Endothelial cell of umbilical vein (primary cell): ENCODE data around the gene RESP18. TPM values are rescaled to one million over a fixed set of nuclear protein-coding genes. Genes with fewer than 3 reads are reported as not detected.

Experiments
- BruUV-seq: library from RNA; stranded (reverse); fragments of 400-500 nt; replicated peaks from 2 replicates; lab custom pipeline; 2021; lab: Mats Ljungman, UMichigan
- CTCF ChIA-PET: fragments of 300-600, 350-600 bp; sonication (Branson Sonifier 250); formaldehyde crosslinking; loops from one replicate; lab custom pipeline; 2021; ENCODE audit warnings: antibody characterized with exemption, inconsistent platforms; lab: Charles Lee
- POLR2A ChIA-PET: fragments of 300-600, 350-600 bp; sonication (Branson Sonifier 250); formaldehyde crosslinking; loops from one replicate; lab custom pipeline; 2021; ENCODE audit warnings: antibody characterized with exemption, inconsistent platforms; lab: Charles Lee
- DNase-seq: peaks from one replicate; pipeline ENCODE4 v3.0.0-alpha.2; 2011; ENCODE audit warnings: low read depth, low spot score
- FAIRE-seq: peaks from 2 replicates; lab custom pipeline; 2011; peaks lifted over from hg19 to GRCh38; lab: Jason Lieb, UNC
- H2AFZ ChIP-seq: 2 replicates; pipeline ENCODE4 v1.6.0; 2012; ENCODE audit warnings: low read depth, low read length, control low read depth, inconsistent platforms
- H3K27ac ChIP-seq: 2 replicates; pipeline ENCODE4 v1.5.1; 2011; ENCODE audit warnings: low read depth, mild to moderate bottlenecking, control low read depth, low read length, moderate library complexity; ENCODE audit not compliant: insufficient read depth
- H3K27me3 ChIP-seq, 2 experiments: 2 replicates each; pipeline versions ENCODE4 v1.6.0 to v1.6.1; 2011; ENCODE audit warnings: low read length in 2 of 2, mixed read lengths in 1 of 2; ENCODE audit not compliant: control insufficient read depth in 2 of 2, insufficient read depth in 2 of 2
- H3K36me3 ChIP-seq, 2 experiments: 2 replicates in 1 of 2; 3 replicates in 1 of 2; pipeline ENCODE4 v1.5.1; 2011; ENCODE audit warnings: low read length in 2 of 2, mild to moderate bottlenecking in 1 of 2, moderate library complexity in 1 of 2; ENCODE audit not compliant: control insufficient read depth in 2 of 2, insufficient read depth in 2 of 2; ENCODE audit errors: extremely low read depth in 1 of 2
- H3K4me1 ChIP-seq: 3 replicates; pipeline ENCODE4 v1.5.1; 2011; ENCODE audit warnings: mild to moderate bottlenecking, low read length; ENCODE audit not compliant: control insufficient read depth, insufficient read depth; ENCODE audit errors: extremely low read depth
- H3K4me2 ChIP-seq: 2 replicates; pipeline ENCODE4 v1.6.1; 2011; ENCODE audit warnings: low read length, control low read depth, mixed read lengths; ENCODE audit not compliant: insufficient read depth
- H3K4me3 ChIP-seq, 3 experiments: fragments of 200-600 bp in 1 of 3; sonication (generic), shearing (Covaris generic) in 1 of 3; replicated peaks in 1 of 3; 2 replicates each; pipeline ENCODE4 v1.5.1; 2011 to 2016; ENCODE audit warnings: control low read depth in 3 of 3, low read length in 3 of 3, mild to moderate bottlenecking in 2 of 3, inconsistent platforms in 1 of 3, low read depth in 1 of 3, moderate library complexity in 1 of 3; ENCODE audit not compliant: insufficient read depth in 1 of 3
- H3K79me2 ChIP-seq: 2 replicates; pipeline ENCODE4 v1.6.0; 2012; ENCODE audit warnings: low read length, inconsistent platforms; ENCODE audit not compliant: control insufficient read depth, insufficient read depth
- H3K9ac ChIP-seq: replicated peaks from 2 replicates; pipeline ENCODE3; 2011; ENCODE audit warnings: low read length, control low read depth; ENCODE audit not compliant: insufficient read depth; ENCODE audit errors: extremely low read depth
- H3K9me1 ChIP-seq: replicated peaks from 3 replicates; pipeline ENCODE4 v1.6.0; 2011; ENCODE audit warnings: mild to moderate bottlenecking, low read length; ENCODE audit not compliant: control insufficient read depth, insufficient read depth; ENCODE audit errors: extremely low read depth
- H3K9me3 ChIP-seq: replicated peaks from 2 replicates; pipeline ENCODE4 v1.5.1; 2012; ENCODE audit warnings: low read length, inconsistent platforms; ENCODE audit not compliant: control insufficient read depth, insufficient read depth
- H4K20me1 ChIP-seq: replicated peaks from 2 replicates; pipeline ENCODE3; 2011; ENCODE audit warnings: mild to moderate bottlenecking, low read length; ENCODE audit not compliant: control insufficient read depth, insufficient read depth; ENCODE audit errors: extremely low read depth
- CTCF ChIP-seq, 2 donors: IDR thresholded peaks; 1 replicate in 1 of 2; 2 replicates in 1 of 2; pipeline ENCODE4 v1.5.1; 2011; ENCODE audit warnings: low read length in 2 of 2, mild to moderate bottlenecking in 2 of 2, moderate library complexity in 2 of 2, control low read depth in 1 of 2, inconsistent platforms in 1 of 2, low read depth in 1 of 2; ENCODE audit not compliant: insufficient read depth in 1 of 2; ENCODE audit errors: extremely low read depth in 1 of 2
- EZH2 ChIP-seq: IDR thresholded peaks from 2 replicates; pipeline ENCODE4 v1.6.1; 2012; ENCODE audit warnings: borderline replicate concordance, low read depth, mild to moderate bottlenecking, moderate library complexity, low read length, inconsistent platforms; ENCODE audit not compliant: severe bottlenecking
- FOS ChIP-seq: IDR thresholded peaks from 2 replicates; pipeline ENCODE4 v1.6.1; 2011; ENCODE audit warnings: mild to moderate bottlenecking, low read length, moderate library complexity, borderline replicate concordance; ENCODE audit not compliant: insufficient read depth
- GATA2 ChIP-seq: IDR thresholded peaks from 2 replicates; pipeline ENCODE4 v1.7.0; 2011; ENCODE audit warnings: low read depth, mild to moderate bottlenecking, moderate library complexity, mixed read lengths, low read length; ENCODE audit not compliant: insufficient read length, insufficient read depth
- JUN ChIP-seq: IDR thresholded peaks from 2 replicates; pipeline ENCODE4 v1.6.1; 2011; ENCODE audit warnings: borderline replicate concordance, low read depth; ENCODE audit not compliant: insufficient read length, insufficient read depth
- MAX ChIP-seq: IDR thresholded peaks from 2 replicates; pipeline ENCODE4 v1.6.1; 2011; ENCODE audit not compliant: insufficient read depth, insufficient read length
- MYC ChIP-seq: IDR thresholded peaks from one replicate; pipeline ENCODE4 v1.6.1; 2011; ENCODE audit warnings: mild to moderate bottlenecking, low read depth, low read length
- POLR2A ChIP-seq: IDR thresholded peaks from 2 replicates; pipeline ENCODE4 v1.6.1; 2012; ENCODE audit warnings: low read depth, mild to moderate bottlenecking, control low read depth, low read length
- POLR2AphosphoS5 ChIP-seq: IDR thresholded peaks from 2 replicates; pipeline ENCODE4 v1.6.1; 2012; ENCODE audit warnings: low read depth, mild to moderate bottlenecking, control low read depth, low read length, moderate library complexity; ENCODE audit not compliant: insufficient read depth
- dilution Hi-C: fragments of 300-500 bp; cut with MboI; formaldehyde crosslinking; loops from one replicate; pipeline ENCODE4 v1.15.0; 2019; ENCODE audit warnings: low sequenced_read_pairs; ENCODE audit not compliant: extremely low pct_ligation_motif_present
- intact Hi-C: fragments of 100-400 bp; cut with micrococcal nuclease; formaldehyde crosslinking; loops from one replicate; pipeline ENCODE4 v1.10.0; 2022
- polyA plus RNA-seq, 4 experiments: library from polyadenylated mRNA; depleted of rRNA in 3 of 4; stranded (reverse) in 3 of 4; unstranded in 1 of 4; fragments of >200 nt; gene quantifications; 2 replicates each; pipeline versions ENCODE4 v1.2.1 to v1.2.3, GENCODE V29; 2011 to 2012; ENCODE audit warnings: missing spikeins in 1 of 4
- total RNA-seq: library from RNA; stranded (reverse); gene quantifications from 2 replicates; pipeline ENCODE4 v1.2.3, GENCODE V29; 2021

RESP18 gene
- total and polyA plus RNA-seq, 2 donors (not counting 3 experiments of a cell fraction or from before 2014, with no cell fraction given), result not detected

GRCh38 chr2:219291394-219291793 lies 41.1 kb downstream of the RESP18 start:
- no peaks in the 10 kb centered on the region for H3K79me2 ChIP-seq
- no peak for FAIRE-seq
- H3K27me3 ChIP-seq, result peaks cover 0 to 1% of the 10 kb centered on the region in 2 experiments
- POLR2A ChIA-PET, result no interaction called here
- H3K4me2 ChIP-seq, result no peak overlapping the region
- H3K9ac ChIP-seq, result no peak overlapping the region
- no peaks in the 10 kb centered on the region for H3K36me3 ChIP-seq
- CTCF ChIA-PET, result interaction anchor here (0.6 to 11.2 kb wide), 2 partner anchors 10 to 96 kb away, joined by 4 to 253 read pairs; partner anchors contain the start of gene DNAJB2
- no peak overlapping the region for H2AFZ ChIP-seq
- H3K4me3 ChIP-seq, result no peak overlapping the region
- dilution Hi-C loops, result no loop called here
- DNase-seq, result no peak
- no TSS peak for BruUV-seq
- H3K9me3 ChIP-seq, result no peaks in the 10 kb centered on the region
- H3K27ac ChIP-seq, result no peak overlapping the region
- TF ChIP-seq JUN, result no peak
- no peak for TF ChIP-seq POLR2A
- no peak for TF ChIP-seq POLR2AphosphoS5
- TF ChIP-seq EZH2, result no peak
- no peak for TF ChIP-seq FOS
- no peak for TF ChIP-seq CTCF (IDR thresholded peaks at IDR 0.05; ENCODE audit: extremely low read depth in 1 of 2, insufficient read depth in 1 of 2, low read depth in 1 of 2, low read length in 2 of 2)
- no peak for TF ChIP-seq GATA2
- TF ChIP-seq MYC, result no peak
- no peak for TF ChIP-seq MAX
- H4K20me1 ChIP-seq, result no peaks in the 10 kb centered on the region
- peaks cover 4% of the 10 kb centered on the region for H3K4me1 ChIP-seq
- intact Hi-C loops, result no loop called here
- no peaks in the 10 kb centered on the region for H3K9me1 ChIP-seq
